Liver (tissue), 9 donors: Measurements from ENCODE around the gene SAMSN1. TPM values are rescaled to one million over a fixed set of nuclear protein-coding genes. Genes with fewer than 3 reads are reported as not detected.

Experiments
- DNase-seq: peaks from one replicate; pipeline ENCODE4 v3.0.0-alpha.2; 2017; ENCODE audit warnings: low spot score
- H3K27ac ChIP-seq, 2 donors: one replicate each; pipeline ENCODE4 v1.7.0; 2013; ENCODE audit warnings: inconsistent platforms in 2 of 2, low read length in 2 of 2, control low read depth in 1 of 2, low read depth in 1 of 2, mild to moderate bottlenecking in 1 of 2
- H3K27me3 ChIP-seq, 4 donors: one replicate each; pipeline versions ENCODE4 v1.6.1 to v1.7.0; 2013; ENCODE audit warnings: low read length in 3 of 4, inconsistent platforms in 1 of 4, mild to moderate bottlenecking in 1 of 4, moderate library complexity in 1 of 4; ENCODE audit not compliant: control insufficient read depth in 4 of 4, insufficient read depth in 4 of 4
- H3K36me3 ChIP-seq, 4 donors: one replicate each; pipeline versions ENCODE4 v1.6.1 to v1.7.0; 2013; ENCODE audit warnings: low read length in 3 of 4, mild to moderate bottlenecking in 3 of 4, low read depth in 1 of 4, moderate library complexity in 1 of 4; ENCODE audit not compliant: control insufficient read depth in 4 of 4, insufficient read depth in 3 of 4
- H3K4me1 ChIP-seq, 4 donors: one replicate each; pipeline versions ENCODE4 v1.6.1 to v1.7.0; 2013; ENCODE audit warnings: low read length in 3 of 4, mild to moderate bottlenecking in 3 of 4, moderate library complexity in 1 of 4; ENCODE audit not compliant: control insufficient read depth in 4 of 4, insufficient read depth in 4 of 4
- H3K4me3 ChIP-seq, 3 donors: one replicate each; pipeline versions ENCODE4 v1.6.1 to v1.7.0; 2013; ENCODE audit warnings: low read length in 3 of 3, control low read depth in 1 of 3, low read depth in 1 of 3, mild to moderate bottlenecking in 1 of 3
- H3K9ac ChIP-seq, 2 donors: one replicate each; pipeline ENCODE4 v1.7.0; 2013; ENCODE audit warnings: low read length in 2 of 2, mild to moderate bottlenecking in 2 of 2, moderate library complexity in 2 of 2, control low read depth in 1 of 2, low read depth in 1 of 2
- H3K9me3 ChIP-seq, 4 donors: one replicate each; pipeline versions ENCODE4 v1.6.1 to v1.7.0; 2013; ENCODE audit warnings: low read length in 3 of 4; ENCODE audit not compliant: control insufficient read depth in 4 of 4
- ATF3 ChIP-seq: IDR thresholded peaks from 2 replicates; pipeline ENCODE4 v1.6.1; 2016; ENCODE audit warnings: antibody characterized with exemption
- CTCF ChIP-seq: fragments of 150-350 bp; IDR thresholded peaks from 2 replicates; pipeline ENCODE4 v1.5.1; 2017; ENCODE audit warnings: improper control_type of control experiment, low read depth, low read length; ENCODE audit not compliant: missing input control
- GABPA ChIP-seq, 2 donors: IDR thresholded peaks in 1 of 2; conservative IDR thresholded peaks in 1 of 2; 2 replicates each; pipeline ENCODE4 v1.6.1; 2016; ENCODE audit warnings: antibody characterized with exemption in 2 of 2, mild to moderate bottlenecking in 1 of 2, moderate library complexity in 1 of 2
- HNF4A ChIP-seq, 2 donors: conservative IDR thresholded peaks; 2 replicates each; pipeline ENCODE4 v1.6.1; 2016; ENCODE audit warnings: antibody characterized with exemption in 2 of 2, mild to moderate bottlenecking in 2 of 2
- HNF4G ChIP-seq: IDR thresholded peaks from 2 replicates; pipeline ENCODE4 v1.6.1; 2016; ENCODE audit warnings: antibody characterized with exemption
- MAX ChIP-seq: IDR thresholded peaks from 2 replicates; pipeline ENCODE4 v1.6.1; 2016; ENCODE audit warnings: antibody characterized with exemption
- RAD21 ChIP-seq, 2 donors: IDR thresholded peaks; 2 replicates each; pipeline ENCODE4 v1.6.1; 2016; ENCODE audit warnings: antibody characterized with exemption in 2 of 2, mild to moderate bottlenecking in 2 of 2
- REST ChIP-seq: IDR thresholded peaks from 2 replicates; pipeline ENCODE4 v1.6.1; 2016; ENCODE audit warnings: antibody characterized with exemption, mild to moderate bottlenecking
- RXRA ChIP-seq, 2 donors: IDR thresholded peaks; 2 replicates each; pipeline ENCODE4 v1.6.1; 2017 to 2018; ENCODE audit warnings: antibody characterized with exemption in 2 of 2, mild to moderate bottlenecking in 1 of 2
- SP1 ChIP-seq: IDR thresholded peaks from 2 replicates; pipeline ENCODE4 v1.6.1; 2018; ENCODE audit warnings: antibody characterized with exemption, mild to moderate bottlenecking
- YY1 ChIP-seq: IDR thresholded peaks from 2 replicates; pipeline ENCODE4 v1.6.1; 2016; ENCODE audit warnings: antibody characterized with exemption, mild to moderate bottlenecking
- ZBTB33 ChIP-seq: IDR thresholded peaks from 2 replicates; pipeline ENCODE4 v1.6.1; 2016; ENCODE audit warnings: antibody characterized with exemption
- WGBS: extraction: QIAGEN DNeasy Blood & Tissue Kit; methylation state at CpG from one replicate; pipeline ENCODE4 v1.1.7; 2013; 5-methylcytosine and 5-hydroxymethylcytosine counted together
- polyA plus RNA-seq, 2 donors: library from polyadenylated mRNA; stranded (reverse) in 1 of 2; unstranded in 1 of 2; fragments of 200-250 nt in 1 of 2; fragments of >200 nt in 1 of 2; fragmentation: Nextera tagmentation in 1 of 2; extraction: Ambion mirVana in 1 of 2; gene quantifications; one replicate each; pipeline versions ENCODE4 v1.2.1 to v1.2.3, GENCODE V29; 2013 to 2015
- total RNA-seq, 2 donors: library from RNA; depleted of rRNA; stranded (reverse); fragments of >200 nt; gene quantifications; one replicate each; pipeline ENCODE4 v1.2.3, GENCODE V29; 2014
- donor health status: healthy.
- donor health status: healthy.
- donor health status: healthy.
- donor health status: healthy.
- donor health status: healthy.

SAMSN1 gene
- total and polyA plus RNA-seq, 4 donors, result 2.2 to 9.0 (median 3.4) TPM

GRCh38 chr21:14469641-14470040, 76.5 kb downstream of the SAMSN1 start:
- 61% methylated on average over 4 of the region's 4 CpGs for WGBS
- Histone ChIP-seq H3K4me1 (no peaks in the 10 kb centered on the region), H3K27me3 (peaks cover 0 to 3% (median 0%) of the 10 kb centered on the region in 4 donors), H3K27ac (no peak overlapping the region), H3K9ac (no peak overlapping the region), H3K9me3 (no peaks in the 10 kb centered on the region), H3K4me3 (no peak overlapping the region), H3K36me3 (no peaks in the 10 kb centered on the region)
- TF ChIP-seq CTCF (no peak), SP1 (no peak), HNF4A (conservative IDR thresholded peaks at IDR 0.05) (no peak)
- no peak for DNase-seq

- no peaks in the 10 kb centered on the region for H3K36me3 ChIP-seq
- no peak overlapping the region for H3K9ac ChIP-seq
- H3K4me1 ChIP-seq, result no peaks in the 10 kb centered on the region
- no peaks in the 10 kb centered on the region for H3K9me3 ChIP-seq
- no peak for DNase-seq
- H3K27me3 ChIP-seq, result peaks cover 0 to 3% (median 0%) of the 10 kb centered on the region in 4 donors
- H3K27ac ChIP-seq, result no peak overlapping the region
- no peak overlapping the region for H3K4me3 ChIP-seq
- TF ChIP-seq ZBTB33 (no peak), ATF3 (no peak), RXRA (IDR thresholded peaks at IDR 0.05) (no peak), RAD21 (IDR thresholded peaks at IDR 0.05) (no peak), MAX (no peak), YY1 (no peak), HNF4G (no peak), GABPA (IDR thresholded peaks at IDR 0.05 in 1 of 2, conservative IDR thresholded peaks at IDR 0.05 in 1 of 2) (no peak), CTCF (no peak), REST (no peak)
- 27% methylated on average over 1 of the region's 1 CpG for WGBS
Observed at GRCh38 chr21:14466715-14467114, 79.4 kb downstream of the SAMSN1 start.
